Gastrocnemius medialis (tissue), 4 donors: ENCODE measurements around the gene ANAPC1. TPM values are rescaled to one million over a fixed set of nuclear protein-coding genes. Genes with fewer than 3 reads are reported as not detected.

ENCODE experiments used
- ATAC-seq, 2 donors: fragments of 150-250 bp; one replicate each; pipeline ENCODE4 v1.9.1; 2016
- DNase-seq, 2 donors: peaks; one replicate each; pipeline ENCODE4 v3.0.0-alpha.2; 2019
- H3K27ac ChIP-seq, 4 donors: fragments of 200-600 bp; sonication (generic); 1 replicate in 1 of 4; 2 replicates in 3 of 4; pipeline ENCODE4 v1.5.1; 2016 to 2018; ENCODE audit warnings: mild to moderate bottlenecking in 2 of 4, moderate library complexity in 1 of 4
- H3K27me3 ChIP-seq, 3 donors: fragments of 200-600 bp; sonication (generic) in 2 of 3; 1 replicate in 1 of 3; 2 replicates in 2 of 3; pipeline versions ENCODE4 v1.5.1 to v1.6.0; 2016 to 2019; ENCODE audit warnings: mild to moderate bottlenecking in 1 of 3, moderate library complexity in 1 of 3
- H3K36me3 ChIP-seq, 2 donors: fragments of 200-600 bp; sonication (generic) in 1 of 2; one replicate each; pipeline ENCODE4 v1.5.1; 2017 to 2018
- H3K4me1 ChIP-seq, 2 donors: fragments of 200-600 bp; sonication (generic) in 1 of 2; one replicate each; pipeline ENCODE4 v1.5.1; 2016 to 2017; ENCODE audit warnings: mild to moderate bottlenecking in 2 of 2
- H3K4me3 ChIP-seq, 4 donors: fragments of 200-600 bp; sonication (generic) in 3 of 4; 1 replicate in 1 of 4; 2 replicates in 3 of 4; pipeline ENCODE4 v1.5.1; 2016 to 2019; ENCODE audit warnings: mild to moderate bottlenecking in 2 of 4
- H3K9me3 ChIP-seq, 3 donors: fragments of 200-600 bp; sonication (generic) in 2 of 3; 1 replicate in 1 of 3; 2 replicates in 2 of 3; pipeline ENCODE4 v1.5.1; 2016 to 2019
- POLR2A ChIP-seq, 2 donors: fragments of 450-650 bp; IDR thresholded peaks; one replicate each; pipeline ENCODE4 v1.6.1; 2017; ENCODE audit warnings: antibody characterized with exemption in 2 of 2, mild to moderate bottlenecking in 2 of 2, moderate library complexity in 2 of 2
- in situ Hi-C, 4 donors: fragments of 200-750 bp; cut with MboI; loops; one replicate each; pipeline versions ENCODE4 v1.15.0 to v1.8.0; 2017; ENCODE audit warnings: low sequenced_read_pairs in 4 of 4
- intact Hi-C: fragments of 100-400 bp; cut with DNase I; formaldehyde crosslinking; loops from one replicate; pipeline ENCODE4 v1.15.1; 2023; ENCODE audit warnings: low total_unique reads
- total RNA-seq, 4 donors: library from RNA; depleted of rRNA; stranded (reverse); fragments of >200 nt; gene quantifications; one replicate each; pipeline versions ENCODE4 v1.1.0 to v1.2.3, GENCODE V29; 2016
- TF ChIP-seq, protein P1 (sequence below), 5 experiments: fragments of 450-650 bp in 3 of 5; fragments of 200-600 bp in 2 of 5; sonication (generic) in 2 of 5; IDR thresholded peaks in 4 of 5; conservative IDR thresholded peaks in 1 of 5; 1 replicate in 4 of 5; 2 replicates in 1 of 5; pipeline ENCODE4 v1.5.1; 2016 to 2019; ENCODE audit warnings: antibody characterized with exemption in 5 of 5, mild to moderate bottlenecking in 3 of 5, moderate library complexity in 3 of 5

The ANAPC1 gene
- total RNA-seq, 4 donors from 2014 or later, result 28.3 to 33.9 (median 30.8) TPM

DNA sequence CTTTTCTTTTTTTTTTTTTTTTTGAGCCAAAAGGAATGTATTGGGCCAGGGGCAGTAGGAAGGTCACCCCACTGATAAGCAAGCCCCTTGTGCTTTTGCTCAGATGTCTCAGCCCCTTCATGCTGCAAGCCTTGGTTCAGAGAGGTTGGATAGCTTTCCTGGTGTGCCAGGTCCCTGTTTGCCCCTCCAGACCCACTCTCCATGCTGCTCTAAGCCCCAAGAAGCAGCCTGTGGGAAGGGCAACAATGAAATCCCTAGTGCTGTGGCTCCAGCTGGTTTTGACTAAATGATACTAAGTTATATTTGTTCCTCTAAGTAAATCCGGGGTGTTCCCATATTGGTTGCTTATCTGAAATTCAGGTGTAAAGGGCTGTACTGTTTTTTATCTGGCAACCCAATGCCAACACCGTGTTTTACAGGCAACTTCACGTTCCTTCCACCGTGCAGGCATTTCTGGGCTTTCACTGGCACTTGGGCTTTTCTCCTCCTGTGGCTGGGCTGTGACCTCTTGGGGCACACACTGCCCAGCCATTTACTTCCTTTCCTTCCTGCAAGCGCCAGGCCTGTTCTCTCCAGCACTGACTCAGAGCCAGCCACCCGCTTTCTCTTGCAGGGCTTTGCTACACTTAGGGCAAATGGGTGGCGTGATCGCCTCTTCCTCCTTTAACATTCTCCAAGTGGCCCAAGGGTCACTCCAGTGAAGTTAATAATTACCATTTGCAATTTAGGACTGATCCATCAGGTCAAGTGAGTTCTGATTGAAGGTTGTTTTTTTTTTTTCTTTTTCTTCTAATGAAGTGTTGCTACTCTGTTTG, 36.0 kb upstream of the ANAPC1 start:
- Histone ChIP-seq H3K4me1 (no peaks in the 10 kb centered on the region), H3K9me3 (no peaks in the 10 kb centered on the region), H3K27me3 (no peaks in the 10 kb centered on the region), H3K4me3 (no peak overlapping the region), H3K27ac (no peak overlapping the region), H3K36me3 (no peaks in the 10 kb centered on the region)
- ATAC-seq (no peak), DNase-seq (no peak)
- no peak for TF ChIP-seq POLR2A (IDR thresholded peaks at IDR 0.05)
- TF ChIP-seq, protein P1, sequence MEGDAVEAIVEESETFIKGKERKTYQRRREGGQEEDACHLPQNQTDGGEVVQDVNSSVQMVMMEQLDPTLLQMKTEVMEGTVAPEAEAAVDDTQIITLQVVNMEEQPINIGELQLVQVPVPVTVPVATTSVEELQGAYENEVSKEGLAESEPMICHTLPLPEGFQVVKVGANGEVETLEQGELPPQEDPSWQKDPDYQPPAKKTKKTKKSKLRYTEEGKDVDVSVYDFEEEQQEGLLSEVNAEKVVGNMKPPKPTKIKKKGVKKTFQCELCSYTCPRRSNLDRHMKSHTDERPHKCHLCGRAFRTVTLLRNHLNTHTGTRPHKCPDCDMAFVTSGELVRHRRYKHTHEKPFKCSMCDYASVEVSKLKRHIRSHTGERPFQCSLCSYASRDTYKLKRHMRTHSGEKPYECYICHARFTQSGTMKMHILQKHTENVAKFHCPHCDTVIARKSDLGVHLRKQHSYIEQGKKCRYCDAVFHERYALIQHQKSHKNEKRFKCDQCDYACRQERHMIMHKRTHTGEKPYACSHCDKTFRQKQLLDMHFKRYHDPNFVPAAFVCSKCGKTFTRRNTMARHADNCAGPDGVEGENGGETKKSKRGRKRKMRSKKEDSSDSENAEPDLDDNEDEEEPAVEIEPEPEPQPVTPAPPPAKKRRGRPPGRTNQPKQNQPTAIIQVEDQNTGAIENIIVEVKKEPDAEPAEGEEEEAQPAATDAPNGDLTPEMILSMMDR (IDR thresholded peaks at IDR 0.05 in 4 of 5, conservative IDR thresholded peaks at IDR 0.05 in 1 of 5), result no peak
- in situ Hi-C loops, result no loop called here
- intact Hi-C loops, result no loop called here

DNA sequence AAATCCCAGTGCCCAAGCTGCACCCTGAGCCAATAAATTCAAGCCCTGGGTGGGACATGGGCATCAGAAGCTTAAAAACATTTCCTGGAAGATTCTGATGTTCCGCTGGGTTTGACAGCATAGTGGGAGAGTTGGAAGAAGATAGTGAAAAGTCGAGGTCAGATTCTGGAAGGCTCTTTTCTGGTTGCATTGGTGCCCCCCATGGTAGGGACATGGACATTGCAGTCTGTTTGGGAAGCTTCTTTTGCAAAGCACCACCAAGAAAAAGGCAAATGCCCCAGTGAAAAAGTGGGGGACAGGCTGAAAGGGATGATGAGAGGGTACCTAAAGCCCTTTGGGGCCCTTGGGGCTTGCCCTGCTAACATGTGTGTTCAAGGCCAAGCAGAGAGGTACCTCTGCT, 35.4 kb upstream of the ANAPC1 start:
- no peak for ATAC-seq

DNA sequence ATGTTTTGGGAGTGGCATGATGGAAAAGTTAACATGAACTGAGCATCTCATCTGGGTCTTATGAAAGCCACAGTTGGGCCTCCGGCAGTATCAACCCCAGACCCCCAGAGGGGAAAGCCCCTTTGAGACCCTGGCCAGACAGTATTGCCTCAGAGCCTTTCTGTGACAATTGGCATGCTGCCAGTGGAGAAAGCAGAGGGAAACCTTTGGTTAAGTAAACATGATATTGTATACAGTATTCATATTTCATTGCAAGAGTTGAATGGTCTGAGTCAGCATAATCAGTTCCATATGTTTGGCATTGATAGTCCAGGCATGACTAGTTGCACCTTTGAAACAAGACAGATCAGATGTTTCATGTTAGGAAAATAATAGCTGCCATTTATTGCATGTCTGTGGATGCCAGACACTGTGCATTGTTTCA, 34.4 kb upstream of the ANAPC1 start:
- H3K4me1 ChIP-seq, result no peaks in the 10 kb centered on the region
- ATAC-seq (no peak), DNase-seq (no peak)
- H3K4me3 ChIP-seq, result no peak overlapping the region
- intact Hi-C loops, result no loop called here
- H3K27me3 ChIP-seq, result no peaks in the 10 kb centered on the region
- no peak for TF ChIP-seq POLR2A (IDR thresholded peaks at IDR 0.05)
- TF ChIP-seq, protein P1 (IDR thresholded peaks at IDR 0.05 in 4 of 5, conservative IDR thresholded peaks at IDR 0.05 in 1 of 5), result no peak
- no peak overlapping the region for H3K27ac ChIP-seq
- H3K9me3 ChIP-seq, result no peaks in the 10 kb centered on the region
- in situ Hi-C loops, result no loop called here
- H3K36me3 ChIP-seq, result no peaks in the 10 kb centered on the region

More for the DNA sequence above, 35.4 kb upstream of the ANAPC1 start:
- TF ChIP-seq POLR2A (IDR thresholded peaks at IDR 0.05), result no peak
- TF ChIP-seq, protein P1 (IDR thresholded peaks at IDR 0.05 in 4 of 5, conservative IDR thresholded peaks at IDR 0.05 in 1 of 5), result no peak
- in situ Hi-C loops (no loop called here), intact Hi-C loops (no loop called here)
- H3K27ac ChIP-seq, result no peak overlapping the region
- H3K9me3 ChIP-seq, result no peaks in the 10 kb centered on the region
- DNase-seq, result no peak
- no peaks in the 10 kb centered on the region for H3K27me3 ChIP-seq
- no peak overlapping the region for H3K4me3 ChIP-seq
- no peaks in the 10 kb centered on the region for H3K36me3 ChIP-seq
- no peaks in the 10 kb centered on the region for H3K4me1 ChIP-seq

DNA sequence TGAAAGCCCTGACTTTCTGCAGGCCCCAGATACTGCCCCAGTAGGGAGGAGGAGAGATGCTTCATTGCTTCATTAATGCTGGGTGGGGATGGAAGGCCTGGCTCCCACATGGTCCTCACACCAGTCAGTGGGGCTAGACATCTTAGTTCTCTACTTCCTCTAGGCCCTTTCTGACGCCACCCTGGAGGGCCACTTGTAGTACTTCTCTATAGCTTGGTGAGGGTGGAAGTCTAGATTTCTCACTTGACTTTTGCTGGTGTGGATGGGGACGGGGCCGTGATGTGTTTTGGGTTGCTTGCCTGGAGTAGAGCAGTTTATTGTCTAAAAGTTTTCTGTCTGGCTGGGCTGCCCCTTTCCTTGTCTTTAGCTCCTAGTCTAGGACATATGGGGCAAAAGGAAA, 33.1 kb upstream of the ANAPC1 start:
- intact Hi-C loops (no loop called here), in situ Hi-C loops (no loop called here)
- no peaks in the 10 kb centered on the region for H3K36me3 ChIP-seq
- no peak for TF ChIP-seq POLR2A (IDR thresholded peaks at IDR 0.05)
- TF ChIP-seq, protein P1 (IDR thresholded peaks at IDR 0.05 in 4 of 5, conservative IDR thresholded peaks at IDR 0.05 in 1 of 5), result no peak
- no peak for DNase-seq
- no peaks in the 10 kb centered on the region for H3K4me1 ChIP-seq
- H3K9me3 ChIP-seq, result no peaks in the 10 kb centered on the region
- H3K27ac ChIP-seq, result no peak overlapping the region
- no peak for ATAC-seq
- no peak overlapping the region for H3K4me3 ChIP-seq
- no peaks in the 10 kb centered on the region for H3K27me3 ChIP-seq
